ENCODE measurements around the gene ENOX1.

ENOX1 gene

GRCh38 chr13:43665388-43665787 is 121.4 kb downstream of the ENOX1 start:
- DNase-seq = no peak

GRCh38 chr13:43664700-43665191 is 122.0 kb downstream of the ENOX1 start:
- no peak for DNase-seq

- DNase-seq = no peak
Measured at GRCh38 chr13:43663474-43664090, 123.2 kb downstream of the ENOX1 start.

- no peak for DNase-seq
Measured at GRCh38 chr13:43662976-43663375, 123.8 kb downstream of the ENOX1 start.

- DNase-seq = no peak
Measured at GRCh38 chr13:43661161-43661830, 125.5 kb downstream of the ENOX1 start.

- DNase-seq = no peak
Measured at GRCh38 chr13:43657485-43657884, 129.3 kb downstream of the ENOX1 start.

- no peak for DNase-seq
Measured at GRCh38 chr13:43653980-43654379, 132.8 kb downstream of the ENOX1 start.

- no peak for DNase-seq
Measured at GRCh38 chr13:43653395-43653794, 133.4 kb downstream of the ENOX1 start.

GRCh38 chr13:43652760-43653159 is 134.0 kb downstream of the ENOX1 start:
- DNase-seq = no peak

GRCh38 chr13:43650882-43651281 is 135.9 kb downstream of the ENOX1 start:
- DNase-seq = no peak

GRCh38 chr13:43648733-43649132 is 138.0 kb downstream of the ENOX1 start:
- no peak for DNase-seq

- no peak for DNase-seq
Measured at GRCh38 chr13:43647471-43647870, 139.3 kb downstream of the ENOX1 start.

- DNase-seq = no peak
Measured at GRCh38 chr13:43640476-43640875, 146.3 kb downstream of the ENOX1 start.

GRCh38 chr13:43631106-43631505 is 155.7 kb downstream of the ENOX1 start:
- DNase-seq = no peak

- no peak for DNase-seq
Measured at GRCh38 chr13:43629691-43630480, 156.9 kb downstream of the ENOX1 start.

- DNase-seq = no peak
Measured at GRCh38 chr13:43626994-43627393, 159.8 kb downstream of the ENOX1 start.

- no peak for DNase-seq
Measured at GRCh38 chr13:43614063-43614462, 172.7 kb downstream of the ENOX1 start.

GRCh38 chr13:43611281-43612273 is 175.2 kb downstream of the ENOX1 start:
- no peak for DNase-seq

GRCh38 chr13:43608400-43609137 is 178.2 kb downstream of the ENOX1 start:
- DNase-seq = no peak

- DNase-seq = no peak
Measured at GRCh38 chr13:43597599-43597945, 189.2 kb downstream of the ENOX1 start.

- no peak for DNase-seq
Measured at GRCh38 chr13:43596924-43597598, 189.7 kb downstream of the ENOX1 start.
